GM23338 (cell line): Measurements from ENCODE around the gene ATP13A1. TPM values are rescaled to one million over a fixed set of nuclear protein-coding genes. Genes with fewer than 3 reads are reported as not detected.

Source experiments
- ATAC-seq: fragments of 200-7000 bp; cut with Tn5 transposase; 3 replicates; pipeline ENCODE4 v1.9.1; 2020
- DNase-seq: peaks from one replicate; pipeline ENCODE4 v3.0.0-alpha.2; 2015; ENCODE audit warnings: low spot score
- H2AFZ ChIP-seq: fragments of 200-600 bp; sonication (generic); 2 replicates; pipeline ENCODE4 v1.8.0; 2016; ENCODE audit warnings: antibody characterized with exemption, mild to moderate bottlenecking, moderate library complexity
- H3F3A ChIP-seq: fragments of 200-600 bp; sonication (generic); replicated peaks from 2 replicates; pipeline ENCODE4 v1.8.0; 2017; ENCODE audit warnings: antibody characterized with exemption, mixed run types, low read depth
- H3K27ac ChIP-seq: fragments of 200-600 bp; sonication (generic); 2 replicates; pipeline ENCODE4 v1.6.1; 2016; ENCODE audit warnings: low read depth
- H3K27me3 ChIP-seq: fragments of 200-600 bp; sonication (generic); 2 replicates; pipeline ENCODE4 v1.8.0; 2016; ENCODE audit warnings: mild to moderate bottlenecking, mixed run types, moderate library complexity; ENCODE audit not compliant: insufficient read depth
- H3K36me3 ChIP-seq: fragments of 200-600 bp; sonication (generic); 2 replicates; pipeline ENCODE4 v1.8.0; 2016; ENCODE audit warnings: mild to moderate bottlenecking; ENCODE audit not compliant: insufficient read depth
- H3K4me1 ChIP-seq: fragments of 200-600 bp; sonication (generic); 2 replicates; pipeline ENCODE4 v1.8.0; 2016; ENCODE audit warnings: mild to moderate bottlenecking, moderate library complexity; ENCODE audit not compliant: insufficient read depth
- H3K4me2 ChIP-seq: fragments of 200-600 bp; sonication (generic); 2 replicates; pipeline ENCODE4 v1.7.1; 2017; ENCODE audit warnings: mixed run types
- H3K4me3 ChIP-seq: fragments of 200-600 bp; sonication (generic); 2 replicates; pipeline ENCODE4 v1.6.1; 2016; ENCODE audit warnings: mixed run types
- H3K79me2 ChIP-seq: fragments of 200-600 bp; sonication (generic); replicated peaks from 2 replicates; pipeline ENCODE4 v1.8.0; 2017; ENCODE audit warnings: mild to moderate bottlenecking; ENCODE audit not compliant: insufficient read depth
- H3K9me2 ChIP-seq: fragments of 200-600 bp; sonication (generic); 2 replicates; pipeline ENCODE4 v1.8.0; 2017; ENCODE audit not compliant: insufficient read depth
- H4K20me1 ChIP-seq: fragments of 200-600 bp; sonication (generic); replicated peaks from 2 replicates; pipeline ENCODE4 v1.8.0; 2017; ENCODE audit warnings: mild to moderate bottlenecking; ENCODE audit not compliant: insufficient read depth
- H3K27ac Mint-ChIP-seq: 2 replicates; pipeline ENCODE4 v1.8.0; 2020; ENCODE audit warnings: inconsistent platforms, mild to moderate bottlenecking, moderate library complexity, mixed read lengths
- H3K27me3 Mint-ChIP-seq: 3 replicates; pipeline ENCODE4 v1.8.0; 2022; ENCODE audit warnings: low read depth, mild to moderate bottlenecking, moderate library complexity, mixed read lengths, inconsistent platforms; ENCODE audit not compliant: insufficient read depth, poor library complexity
- H3K36me3 Mint-ChIP-seq: 3 replicates; pipeline ENCODE4 v1.8.0; 2021; ENCODE audit warnings: low read depth, mild to moderate bottlenecking, inconsistent platforms, moderate library complexity, mixed read lengths
- H3K4me1 Mint-ChIP-seq: 3 replicates; pipeline ENCODE4 v1.8.0; 2020; ENCODE audit warnings: mild to moderate bottlenecking, inconsistent platforms, mixed read lengths
- H3K4me3 Mint-ChIP-seq: 3 replicates; pipeline ENCODE4 v1.8.0; 2021; ENCODE audit warnings: moderate library complexity, mild to moderate bottlenecking, inconsistent platforms, mixed read lengths
- H3K9me3 Mint-ChIP-seq: 3 replicates; pipeline ENCODE4 v1.8.0; 2020; ENCODE audit warnings: moderate library complexity, mild to moderate bottlenecking, inconsistent platforms, mixed read lengths
- EZH2phosphoT487 ChIP-seq: fragments of 200-600 bp; sonication (generic); IDR thresholded peaks from one replicate; pipeline ENCODE4 v1.8.1; 2018; ENCODE audit warnings: antibody characterized with exemption; ENCODE audit not compliant: unreplicated experiment
- NANOG ChIP-seq: IDR thresholded peaks from 2 replicates; pipeline ENCODE4 v1.6.1; 2016; ENCODE audit warnings: antibody characterized with exemption, borderline replicate concordance
- POLR2AphosphoS5 ChIP-seq: IDR thresholded peaks from 2 replicates; pipeline ENCODE4 v1.6.1; 2016; ENCODE audit warnings: antibody characterized with exemption, low read depth
- polyA plus RNA-seq: library from polyadenylated mRNA; unstranded; fragments of >200 nt; fragmentation: Nextera tagmentation; extraction: Ambion mirVana; gene quantifications from 2 replicates; pipeline ENCODE4 v1.2.1, GENCODE V29; 2016
- total RNA-seq: library from RNA; depleted of rRNA; stranded (reverse); fragments of >200 nt; shearing (Covaris generic); gene quantifications from 2 replicates; pipeline ENCODE4 v1.2.3, GENCODE V29; 2014
- TF ChIP-seq, protein P1 (sequence below), 2 experiments: fragments of 200-600 bp in 1 of 2; sonication (generic) in 1 of 2; conservative IDR thresholded peaks; 2 replicates each; pipeline versions ENCODE4 v1.5.1 to v1.6.1; 2016 to 2017; ENCODE audit warnings: antibody characterized with exemption in 2 of 2, low read depth in 2 of 2, mild to moderate bottlenecking in 2 of 2, moderate library complexity in 1 of 2
- TF ChIP-seq, protein P2 (sequence below): IDR thresholded peaks from 2 replicates; pipeline ENCODE4 v1.6.1; 2016; ENCODE audit warnings: antibody characterized with exemption

The ATP13A1 gene
- total and polyA plus RNA-seq, 2 experiments from 2014 or later, result 38.1 to 307 TPM

DNA sequence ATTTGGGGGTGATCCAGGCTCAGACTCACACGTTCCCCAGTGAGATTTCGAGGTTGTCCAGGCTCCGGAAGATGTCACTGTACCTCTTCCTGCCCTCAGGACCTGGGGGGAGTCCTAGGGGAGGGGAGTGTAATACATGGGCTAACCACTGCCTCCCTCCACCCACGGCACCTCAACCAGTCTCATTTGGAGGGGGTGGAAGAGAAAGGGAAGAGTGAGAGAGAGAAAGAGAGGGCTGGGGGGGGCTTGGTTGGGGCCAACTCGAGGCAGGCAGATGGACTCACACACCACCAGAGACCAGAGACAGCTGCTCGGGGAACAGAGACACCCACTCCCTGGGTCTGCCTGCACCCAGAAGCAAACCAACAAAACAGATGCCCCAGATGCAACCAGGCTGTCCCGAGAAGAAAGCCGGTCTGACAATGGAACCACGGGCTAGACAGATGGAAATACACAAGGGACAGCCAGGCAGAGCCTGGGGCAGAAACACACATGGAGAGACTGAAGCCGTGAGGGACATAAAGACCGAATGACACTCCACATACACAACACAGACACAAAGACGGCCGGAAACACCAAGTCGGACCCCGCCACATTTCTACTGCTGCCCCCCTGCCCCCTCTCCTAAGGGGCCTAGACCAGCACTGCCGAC, 20.8 kb downstream of the ATP13A1 start:
- no peaks in the 10 kb centered on the region for H3K27me3 ChIP-seq
- no peaks in the 10 kb centered on the region for H3K79me2 ChIP-seq
- H3K4me1 ChIP-seq, result peaks cover 4% of the 10 kb centered on the region
- peak overlapping the region; percentile 88 for H3K4me3 Mint-ChIP-seq
- H3K9me3 Mint-ChIP-seq, result no peaks in the 10 kb centered on the region; the same call in 2 of the 3 replicates
- peaks cover 17% of the 10 kb centered on the region for H3K27me3 Mint-ChIP-seq
- peak overlapping the region; percentile 96 for H3K4me3 ChIP-seq
- H2AFZ ChIP-seq, result peak overlapping the region; percentile 96
- peaks cover 14% of the 10 kb centered on the region for H3F3A ChIP-seq
- H3K9me2 ChIP-seq, result no peaks in the 10 kb centered on the region
- no peak for ATAC-seq
- H3K27ac Mint-ChIP-seq, result peak overlapping the region; percentile 39
- H3K36me3 Mint-ChIP-seq, result peaks cover 29% of the 10 kb centered on the region
- H3K27ac ChIP-seq, result 0 out of 2 replicates have a peak overlapping the region, but pooled peaks have one; percentile 50
- DNase-seq, result no peak
- TF ChIP-seq NANOG (no peak), EZH2phosphoT487 (no peak)
- TF ChIP-seq, protein P1, sequence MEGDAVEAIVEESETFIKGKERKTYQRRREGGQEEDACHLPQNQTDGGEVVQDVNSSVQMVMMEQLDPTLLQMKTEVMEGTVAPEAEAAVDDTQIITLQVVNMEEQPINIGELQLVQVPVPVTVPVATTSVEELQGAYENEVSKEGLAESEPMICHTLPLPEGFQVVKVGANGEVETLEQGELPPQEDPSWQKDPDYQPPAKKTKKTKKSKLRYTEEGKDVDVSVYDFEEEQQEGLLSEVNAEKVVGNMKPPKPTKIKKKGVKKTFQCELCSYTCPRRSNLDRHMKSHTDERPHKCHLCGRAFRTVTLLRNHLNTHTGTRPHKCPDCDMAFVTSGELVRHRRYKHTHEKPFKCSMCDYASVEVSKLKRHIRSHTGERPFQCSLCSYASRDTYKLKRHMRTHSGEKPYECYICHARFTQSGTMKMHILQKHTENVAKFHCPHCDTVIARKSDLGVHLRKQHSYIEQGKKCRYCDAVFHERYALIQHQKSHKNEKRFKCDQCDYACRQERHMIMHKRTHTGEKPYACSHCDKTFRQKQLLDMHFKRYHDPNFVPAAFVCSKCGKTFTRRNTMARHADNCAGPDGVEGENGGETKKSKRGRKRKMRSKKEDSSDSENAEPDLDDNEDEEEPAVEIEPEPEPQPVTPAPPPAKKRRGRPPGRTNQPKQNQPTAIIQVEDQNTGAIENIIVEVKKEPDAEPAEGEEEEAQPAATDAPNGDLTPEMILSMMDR (conservative IDR thresholded peaks at IDR 0.05; ENCODE audit: low read depth in 2 of 2), result no peak
- H3K4me2 ChIP-seq, result peak overlapping the region; percentile 98
- peaks cover 11% of the 10 kb centered on the region for H3K4me1 Mint-ChIP-seq
- peaks cover 5% of the 10 kb centered on the region; the same call in 1 of the 2 replicates for H3K36me3 ChIP-seq
- no peaks in the 10 kb centered on the region; the same call in 1 of the 2 replicates for H4K20me1 ChIP-seq

DNA sequence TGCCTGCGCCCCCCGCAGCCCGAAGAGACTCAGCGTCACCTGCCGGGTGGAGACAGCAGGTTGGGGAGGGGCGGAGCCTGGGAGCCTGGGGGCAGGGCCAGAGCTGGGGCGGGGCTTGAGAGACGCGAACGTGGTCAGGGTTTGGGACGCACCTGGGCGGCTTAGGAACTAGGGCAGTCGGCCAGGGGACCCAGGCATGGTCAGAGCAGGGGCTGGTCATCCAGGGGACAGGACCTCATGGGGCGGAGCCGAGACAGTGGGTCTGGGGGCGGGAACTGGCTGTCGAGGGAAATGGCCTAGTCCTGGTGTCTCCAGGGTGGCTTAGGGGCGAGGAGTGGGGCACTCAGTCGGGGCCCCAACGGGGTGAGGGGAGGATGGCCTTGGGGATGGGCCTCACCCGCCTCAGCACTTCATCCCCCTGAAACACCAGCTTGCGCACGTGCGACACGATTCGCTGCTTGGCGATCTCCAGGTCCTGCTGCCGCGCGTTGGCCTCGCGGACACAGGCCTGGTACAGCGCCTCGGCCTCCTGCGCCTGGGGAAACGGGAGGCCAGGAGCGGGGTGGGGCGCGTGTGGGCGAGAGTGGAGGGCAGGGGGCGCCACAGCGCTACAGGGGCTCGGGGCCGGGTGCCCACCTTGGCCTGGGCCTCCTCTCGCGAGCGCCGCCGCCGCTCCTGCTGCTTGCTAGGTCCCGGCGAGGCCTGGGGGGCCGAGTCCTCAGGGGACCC, 25.8 kb downstream of the ATP13A1 start:
- Mint-ChIP-seq H3K36me3 (peaks cover 19% of the 10 kb centered on the region), H3K9me3 (no peaks in the 10 kb centered on the region; the same call in 2 of the 3 replicates), H3K4me1 (peaks cover 10% of the 10 kb centered on the region), H3K27me3 (peaks cover 11% of the 10 kb centered on the region), H3K4me3 (peak overlapping the region; percentile 63; the same call in 2 of the 3 replicates), H3K27ac (no peak overlapping the region)
- Histone ChIP-seq H4K20me1 (no peaks in the 10 kb centered on the region), H3K36me3 (no peaks in the 10 kb centered on the region; the same call in 1 of the 2 replicates), H3K4me2 (peak overlapping the region; percentile 80), H3K79me2 (no peaks in the 10 kb centered on the region), H3K27me3 (no peaks in the 10 kb centered on the region), H3K4me1 (peaks cover 4% of the 10 kb centered on the region), H3F3A (no peaks in the 10 kb centered on the region), H3K4me3 (peak overlapping the region; percentile 59), H3K27ac (no peak overlapping the region), H3K9me2 (no peaks in the 10 kb centered on the region), H2AFZ (peak overlapping the region; percentile 94)
- TF ChIP-seq, protein P2, sequence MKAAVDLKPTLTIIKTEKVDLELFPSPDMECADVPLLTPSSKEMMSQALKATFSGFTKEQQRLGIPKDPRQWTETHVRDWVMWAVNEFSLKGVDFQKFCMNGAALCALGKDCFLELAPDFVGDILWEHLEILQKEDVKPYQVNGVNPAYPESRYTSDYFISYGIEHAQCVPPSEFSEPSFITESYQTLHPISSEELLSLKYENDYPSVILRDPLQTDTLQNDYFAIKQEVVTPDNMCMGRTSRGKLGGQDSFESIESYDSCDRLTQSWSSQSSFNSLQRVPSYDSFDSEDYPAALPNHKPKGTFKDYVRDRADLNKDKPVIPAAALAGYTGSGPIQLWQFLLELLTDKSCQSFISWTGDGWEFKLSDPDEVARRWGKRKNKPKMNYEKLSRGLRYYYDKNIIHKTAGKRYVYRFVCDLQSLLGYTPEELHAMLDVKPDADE, result no peak
- TF ChIP-seq, protein P1 (conservative IDR thresholded peaks at IDR 0.05; ENCODE audit: low read depth in 2 of 2), result peak in 1 of 2 experiments; percentile 64; a peak in 3 of 4 replicates
- peak; percentile 50; the same call in 1 of the 2 replicates for TF ChIP-seq POLR2AphosphoS5
- ATAC-seq (peak; percentile 92), DNase-seq (peak; percentile 96)
